MCF 10A (cell line): ENCODE data around the gene ADAD2. TPM values are rescaled to one million over a fixed set of nuclear protein-coding genes. Genes with fewer than 3 reads are reported as not detected.
A peak's percentile ranks its signal among the peaks of the same experiment; 100 is the strongest.
"Not testable (repeated sequence)": the region's sequence is repeated elsewhere in the genome, so short reads cannot be mapped to it uniquely, and the experiment has no call there.

ENCODE experiments used
- BruUV-seq: library from RNA; stranded (reverse); fragments of 400-500 nt; replicated peaks from 2 replicates; lab custom pipeline; 2021; lab: Mats Ljungman, UMichigan
- CTCF ChIA-PET: fragments of 300-600 bp; sonication (Branson Sonifier 250); formaldehyde crosslinking; extraction: SDS; loops from one replicate; lab custom pipeline; 2021; ENCODE audit warnings: antibody characterized with exemption, inconsistent platforms; lab: Yijun Ruan, JAX
- POLR2A ChIA-PET: fragments of 300-600, 350-650 bp; sonication (Branson Sonifier 250); formaldehyde crosslinking; extraction: SDS; loops from one replicate; lab custom pipeline; 2020; ENCODE audit warnings: antibody characterized with exemption, inconsistent platforms; lab: Yijun Ruan, JAX
- DNase-seq: peaks from one replicate; pipeline ENCODE4 v3.0.0-alpha.2; 2018; ENCODE audit not compliant: unreplicated experiment
- H3K27ac Mint-ChIP-seq: one replicate; pipeline ENCODE4 v1.8.0; 2022; ENCODE audit warnings: mild to moderate bottlenecking, low read depth, mixed read lengths; ENCODE audit not compliant: unreplicated experiment
- H3K27me3 Mint-ChIP-seq: one replicate; pipeline ENCODE4 v1.8.0; 2022; ENCODE audit warnings: mixed read lengths; ENCODE audit not compliant: insufficient read depth, unreplicated experiment
- H3K36me3 Mint-ChIP-seq: one replicate; pipeline ENCODE4 v1.8.0; 2022; ENCODE audit warnings: mild to moderate bottlenecking, moderate library complexity, mixed read lengths; ENCODE audit not compliant: insufficient read depth, unreplicated experiment
- H3K4me1 Mint-ChIP-seq: one replicate; pipeline ENCODE4 v1.8.0; 2022; ENCODE audit warnings: mixed read lengths; ENCODE audit not compliant: insufficient read depth, unreplicated experiment
- H3K4me3 Mint-ChIP-seq: one replicate; pipeline ENCODE4 v1.8.0; 2022; ENCODE audit warnings: mild to moderate bottlenecking, moderate library complexity, mixed read lengths; ENCODE audit not compliant: unreplicated experiment
- H3K9me3 Mint-ChIP-seq: one replicate; pipeline ENCODE4 v1.8.0; 2022; ENCODE audit warnings: mixed read lengths; ENCODE audit not compliant: unreplicated experiment
- CTCF ChIP-seq: fragments of 200-600 bp; IDR thresholded peaks from one replicate; pipeline ENCODE4 v1.8.0; 2022; ENCODE audit warnings: antibody characterized with exemption, mild to moderate bottlenecking; ENCODE audit not compliant: unreplicated experiment
- intact Hi-C: fragments of 100-400 bp; cut with micrococcal nuclease; formaldehyde crosslinking; loops from 2 replicates; pipeline ENCODE4 v1.14.1; 2022
- total RNA-seq: library from RNA; stranded (reverse); gene quantifications from 2 replicates; pipeline ENCODE4 v1.2.3, GENCODE V29; 2022

The ADAD2 gene
- total RNA-seq, 1 experiment from 2014 or later: not detected

- Mint-ChIP-seq H3K4me3 (no peak overlapping the region), H3K4me1 (peaks cover 19% of the 10 kb centered on the region), H3K9me3 (no peaks in the 10 kb centered on the region), H3K36me3 (no peaks in the 10 kb centered on the region), H3K27ac (no peak overlapping the region), H3K27me3 (no peaks in the 10 kb centered on the region)
- CTCF ChIA-PET: interaction anchor here (2.2 kb wide), 1 partner anchor 11 kb away, joined by 7 read pairs; the partner anchor contains the start of gene TAF1C
- POLR2A ChIA-PET: interaction anchor here (0.6 kb wide), 1 partner anchor 23 kb away, joined by 3 read pairs; no protein-coding TSS in a partner anchor
- DNase-seq: no peak
- intact Hi-C loops: no loop called here
- no peak for TF ChIP-seq CTCF
- no TSS peak for BruUV-seq
These were observed 6.6 kb downstream of the ADAD2 start for GRCh38 chr16:84197466-84198128.

DNA sequence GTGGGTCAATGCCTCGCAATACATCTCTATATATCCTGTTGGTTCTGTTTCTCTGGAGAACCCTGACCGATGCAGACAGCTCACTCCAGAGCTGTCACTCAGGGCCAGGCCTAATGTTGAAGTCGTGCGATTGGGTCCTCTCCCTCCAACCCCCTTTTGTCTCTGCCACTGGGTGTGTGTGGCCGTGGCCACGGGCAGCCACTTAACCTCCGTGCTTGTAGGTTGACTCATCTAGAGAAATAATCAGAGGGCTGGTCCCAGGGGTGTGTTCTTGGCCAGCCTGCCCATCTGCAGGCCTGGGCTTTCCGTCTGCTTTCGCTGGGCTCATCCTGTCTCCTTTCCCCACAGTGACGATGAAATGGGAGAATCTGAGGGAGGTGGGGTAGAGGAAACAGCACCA is 7.4 kb downstream of the ADAD2 start:
- no peak for TF ChIP-seq CTCF
- DNase-seq: peak; percentile 67
- Mint-ChIP-seq H3K27ac (peak overlapping the region; percentile 4), H3K36me3 (no peaks in the 10 kb centered on the region), H3K4me3 (no peak overlapping the region), H3K9me3 (no peaks in the 10 kb centered on the region), H3K4me1 (peaks cover 19% of the 10 kb centered on the region), H3K27me3 (no peaks in the 10 kb centered on the region)
- intact Hi-C loops: no loop called here
- BruUV-seq: no TSS peak
- POLR2A ChIA-PET: interaction anchor here (0.5 to 1.3 kb wide), 2 partner anchors 27 to 81 kb away, joined by 3 read pairs; partner anchors contain the start of gene MBTPS1
- CTCF ChIA-PET: interaction anchor here (0.6 kb wide), 1 partner anchor 179 kb away, joined by 3 read pairs; no protein-coding TSS in a partner anchor

DNA sequence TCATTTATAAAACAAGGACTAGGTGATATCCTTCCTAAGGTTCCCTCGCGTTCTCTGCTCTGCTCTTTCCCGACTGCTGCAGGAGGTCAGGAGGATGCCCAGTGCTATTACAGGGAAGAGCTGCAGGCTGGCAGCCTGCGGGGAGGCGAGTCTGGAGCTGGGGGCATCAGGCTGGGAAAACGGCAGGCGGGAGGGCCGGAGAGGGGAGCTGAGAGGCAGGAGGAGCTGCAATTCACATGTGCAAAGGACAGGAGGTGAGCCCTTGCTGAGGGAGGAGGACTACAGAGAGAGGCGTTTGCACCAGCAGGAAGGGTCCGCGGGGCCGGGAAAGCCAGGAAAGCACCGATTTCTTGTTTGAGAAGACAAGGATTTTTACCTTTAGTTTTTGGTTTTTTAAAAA is 8.1 kb downstream of the ADAD2 start:
- intact Hi-C loops: no loop called here
- ChIA-PET POLR2A (interaction anchor here (0.7 to 1.3 kb wide), 2 partner anchors 22 to 82 kb away, joined by 3 read pairs; partner anchors contain the start of gene MBTPS1), CTCF (interaction anchor here (0.6 to 1.2 kb wide), 3 partner anchors 12 to 178 kb away, joined by 3 to 4 read pairs (median 4); partner anchors contain the start of gene TAF1C)
- no peaks in the 10 kb centered on the region for H3K27me3 Mint-ChIP-seq
- H3K36me3 Mint-ChIP-seq: no peaks in the 10 kb centered on the region
- no peak for TF ChIP-seq CTCF
- H3K4me3 Mint-ChIP-seq: no peak overlapping the region
- H3K9me3 Mint-ChIP-seq: no peaks in the 10 kb centered on the region
- no peak overlapping the region for H3K27ac Mint-ChIP-seq
- no TSS peak for BruUV-seq
- H3K4me1 Mint-ChIP-seq: peaks cover 19% of the 10 kb centered on the region
- no peak for DNase-seq

- intact Hi-C loops: no loop called here
- no TSS peak for BruUV-seq
- H3K4me1 Mint-ChIP-seq: peaks cover 19% of the 10 kb centered on the region
- TF ChIP-seq CTCF: no peak
- H3K27ac Mint-ChIP-seq: no peak overlapping the region
- peak; percentile 74 for DNase-seq
- H3K9me3 Mint-ChIP-seq: no peaks in the 10 kb centered on the region
- no peaks in the 10 kb centered on the region for H3K36me3 Mint-ChIP-seq
- no peak overlapping the region for H3K4me3 Mint-ChIP-seq
- POLR2A ChIA-PET: no interaction called here
- H3K27me3 Mint-ChIP-seq: no peaks in the 10 kb centered on the region
- CTCF ChIA-PET: interaction anchor here (1.0 to 1.2 kb wide), 3 partner anchors 13 to 116 kb away, joined by 3 to 4 read pairs (median 4); partner anchors contain the start of gene TAF1C
These were observed 8.9 kb downstream of the ADAD2 start for GRCh38 chr16:84199861-84200260.

DNA sequence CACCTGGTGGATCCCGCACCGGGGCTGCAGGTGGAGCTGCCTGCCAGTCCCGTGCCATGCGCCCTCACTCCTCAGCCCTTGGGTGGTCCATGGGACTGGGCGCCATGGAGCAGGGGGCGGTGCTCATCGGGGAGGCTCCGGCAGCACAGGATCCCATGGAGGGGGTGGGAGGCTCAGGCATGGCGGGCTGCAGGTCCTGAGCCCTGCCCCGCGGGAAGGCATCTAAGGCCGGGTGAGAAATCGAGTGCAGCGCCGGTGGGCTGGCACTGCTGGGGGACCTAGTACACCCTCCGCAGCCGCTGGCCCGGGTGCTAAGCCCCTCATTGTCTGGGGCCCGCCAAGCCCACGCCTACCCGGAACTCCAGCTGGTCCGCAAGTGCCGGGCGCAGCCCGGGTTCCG is 13.6 kb downstream of the ADAD2 start:
- H3K4me1 Mint-ChIP-seq, BruUV-seq, H3K27me3 Mint-ChIP-seq, H3K4me3 Mint-ChIP-seq, H3K27ac Mint-ChIP-seq, H3K9me3 Mint-ChIP-seq, DNase-seq, intact Hi-C loops, POLR2A ChIA-PET, H3K36me3 Mint-ChIP-seq: not testable (repeated sequence)
- CTCF ChIA-PET: interaction anchor here (1.3 kb wide), 1 partner anchor 18 kb away, joined by 4 read pairs; the partner anchor contains the start of gene TAF1C

GRCh38 chr16:84205123-84205522 is 14.2 kb downstream of the ADAD2 start:
- CTCF ChIA-PET, H3K36me3 Mint-ChIP-seq, POLR2A ChIA-PET, H3K4me1 Mint-ChIP-seq, H3K9me3 Mint-ChIP-seq, BruUV-seq, H3K27me3 Mint-ChIP-seq, DNase-seq, intact Hi-C loops, H3K27ac Mint-ChIP-seq, H3K4me3 Mint-ChIP-seq: not testable (repeated sequence)
